CD4-positive, CD25-positive, alpha-beta regulatory T cell (primary cell): ENCODE data around the gene IRX5. TPM values are rescaled to one million over a fixed set of nuclear protein-coding genes. Genes with fewer than 3 reads are reported as not detected.

Experiments
- ATAC-seq, 2 donors: fragments of 150-1000 bp; cut with Tn5 transposase; one replicate each; pipeline ENCODE4 v1.10.0; 2021; ENCODE audit warnings: low read depth in 2 of 2, moderate number of reproducible peaks in 2 of 2, moderate library complexity in 1 of 2
- DNase-seq, 3 donors: peaks; one replicate each; pipeline versions ENCODE4 v3.0.0 to v3.0.0-alpha.2; 2012 to 2022; ENCODE audit warnings: mixed read lengths in 1 of 3
- H3K27ac ChIP-seq: one replicate; pipeline ENCODE4 v1.7.0; 2013; ENCODE audit warnings: mild to moderate bottlenecking, low read length; ENCODE audit not compliant: insufficient read depth, poor library complexity, severe bottlenecking
- H3K27me3 ChIP-seq: one replicate; pipeline ENCODE4 v1.7.0; 2013; ENCODE audit warnings: low read length; ENCODE audit not compliant: control insufficient read depth, insufficient read depth
- H3K36me3 ChIP-seq: one replicate; pipeline ENCODE4 v1.7.0; 2013; ENCODE audit warnings: mild to moderate bottlenecking, low read length, moderate library complexity; ENCODE audit not compliant: control insufficient read depth, insufficient read depth
- H3K4me1 ChIP-seq: 2 replicates; pipeline ENCODE4 v1.7.0; 2013; ENCODE audit warnings: mild to moderate bottlenecking, low read length; ENCODE audit not compliant: insufficient read depth, control insufficient read depth, poor library complexity, severe bottlenecking
- H3K4me3 ChIP-seq: one replicate; pipeline ENCODE4 v1.7.0; 2013; ENCODE audit warnings: low read depth, mild to moderate bottlenecking, low read length, moderate library complexity
- H3K9me3 ChIP-seq, 2 experiments: 1 replicate in 1 of 2; 2 replicates in 1 of 2; pipeline ENCODE4 v1.7.0; 2013; ENCODE audit warnings: low read length in 2 of 2, mild to moderate bottlenecking in 1 of 2, moderate library complexity in 1 of 2; ENCODE audit not compliant: control insufficient read depth in 2 of 2
- H3K27ac Mint-ChIP-seq, 3 donors: one replicate each; pipeline ENCODE4 v1.8.0; 2020 to 2022; ENCODE audit warnings: mild to moderate bottlenecking in 3 of 3, mixed read lengths in 3 of 3, moderate library complexity in 2 of 3
- H3K27me3 Mint-ChIP-seq: one replicate; pipeline ENCODE4 v1.8.0; 2022; ENCODE audit warnings: mild to moderate bottlenecking, mixed read lengths
- H3K36me3 Mint-ChIP-seq: one replicate; pipeline ENCODE4 v1.8.0; 2020; ENCODE audit warnings: mixed read lengths
- H3K4me1 Mint-ChIP-seq, 4 donors: one replicate each; pipeline ENCODE4 v1.8.0; 2020 to 2022; ENCODE audit warnings: mixed read lengths in 4 of 4, mild to moderate bottlenecking in 1 of 4
- H3K4me3 Mint-ChIP-seq, 4 donors: one replicate each; pipeline ENCODE4 v1.8.0; 2020 to 2022; ENCODE audit warnings: mild to moderate bottlenecking in 4 of 4, mixed read lengths in 4 of 4, moderate library complexity in 3 of 4
- H3K9me3 Mint-ChIP-seq, 7 donors: one replicate each; pipeline ENCODE4 v1.8.0; 2020 to 2022; ENCODE audit warnings: mixed read lengths in 7 of 7, mild to moderate bottlenecking in 3 of 7, moderate library complexity in 2 of 7
- polyA plus RNA-seq, 4 donors: library from polyadenylated mRNA; unstranded; fragments of 300-500 nt; fragmentation: Illumina TruSeq; gene quantifications; one replicate each; pipeline ENCODE4 v1.2.3, GENCODE V29; 2021
- total RNA-seq: library from RNA; stranded (reverse); gene quantifications from one replicate; pipeline ENCODE4 v1.2.3, GENCODE V29; 2022

Gene IRX5
- total and polyA plus RNA-seq, 5 donors from 2014 or later, result 0.15 TPM; not detected in 4

GRCh38 chr16:54926166-54926838 is 4.4 kb upstream of the IRX5 start:
- Mint-ChIP-seq H3K27ac (no peak overlapping the region), H3K4me1 (peaks cover 5 to 27% (median 17%) of the 10 kb centered on the region in 4 donors), H3K36me3 (no peaks in the 10 kb centered on the region), H3K27me3 (peaks cover 77% of the 10 kb centered on the region), H3K9me3 (peaks cover 0 to 17% (median 3%) of the 10 kb centered on the region in 7 donors), H3K4me3 (peak overlapping the region in 1 of 4 donors; percentile 85)
- H3K36me3 ChIP-seq, result no peaks in the 10 kb centered on the region
- ATAC-seq, result no peak
- peaks cover 31% of the 10 kb centered on the region for H3K27me3 ChIP-seq
- no peak overlapping the region for H3K4me3 ChIP-seq
- peaks cover 2 to 4% of the 10 kb centered on the region in 2 experiments for H3K9me3 ChIP-seq
- H3K27ac ChIP-seq, result no peak overlapping the region
- peaks cover 28% of the 10 kb centered on the region for H3K4me1 ChIP-seq
- no peak for DNase-seq

- ATAC-seq (no peak), DNase-seq (no peak)
- Histone ChIP-seq H3K27me3 (peaks cover 33% of the 10 kb centered on the region), H3K36me3 (no peaks in the 10 kb centered on the region), H3K9me3 (peaks cover 2 to 4% of the 10 kb centered on the region in 2 experiments), H3K27ac (no peak overlapping the region), H3K4me3 (peak overlapping the region; percentile 59), H3K4me1 (peaks cover 38% of the 10 kb centered on the region)
- H3K9me3 Mint-ChIP-seq, result peaks cover 0 to 17% (median 3%) of the 10 kb centered on the region in 7 donors
- H3K27ac Mint-ChIP-seq, result no peak overlapping the region
- peaks cover 80% of the 10 kb centered on the region for H3K27me3 Mint-ChIP-seq
- H3K36me3 Mint-ChIP-seq, result no peaks in the 10 kb centered on the region
- H3K4me3 Mint-ChIP-seq, result peak overlapping the region; percentile 85 to 95 (median 87)
- H3K4me1 Mint-ChIP-seq, result peaks cover 5 to 33% (median 18%) of the 10 kb centered on the region in 4 donors
These were observed 3.3 kb upstream of the IRX5 start for GRCh38 chr16:54927125-54928015.

- peaks cover 38% of the 10 kb centered on the region for H3K4me1 ChIP-seq
- H3K36me3 ChIP-seq, result no peaks in the 10 kb centered on the region
- H3K4me3 ChIP-seq, result peak overlapping the region; percentile 59
- Mint-ChIP-seq H3K4me3 (peak overlapping the region; percentile 85 to 95 (median 87)), H3K27ac (no peak overlapping the region), H3K4me1 (peaks cover 5 to 35% (median 18%) of the 10 kb centered on the region in 4 donors), H3K9me3 (peaks cover 0 to 17% (median 7%) of the 10 kb centered on the region in 7 donors), H3K27me3 (peaks cover 78% of the 10 kb centered on the region), H3K36me3 (no peaks in the 10 kb centered on the region)
- H3K9me3 ChIP-seq, result peaks cover 2 to 4% of the 10 kb centered on the region in 2 experiments
- ATAC-seq (no peak), DNase-seq (no peak)
- no peak overlapping the region for H3K27ac ChIP-seq
- H3K27me3 ChIP-seq, result peaks cover 33% of the 10 kb centered on the region
These were observed 2.7 kb upstream of the IRX5 start for GRCh38 chr16:54928016-54928356.

GRCh38 chr16:54928411-54929089 is 2.1 kb upstream of the IRX5 start:
- Mint-ChIP-seq H3K27ac (no peak overlapping the region), H3K27me3 (peaks cover 74% of the 10 kb centered on the region), H3K36me3 (no peaks in the 10 kb centered on the region), H3K4me3 (peak overlapping the region; percentile 93 to 96 (median 95)), H3K9me3 (peaks cover 0 to 17% (median 7%) of the 10 kb centered on the region in 7 donors), H3K4me1 (peaks cover 5 to 36% (median 18%) of the 10 kb centered on the region in 4 donors)
- Histone ChIP-seq H3K36me3 (no peaks in the 10 kb centered on the region), H3K4me3 (no peak overlapping the region), H3K9me3 (peaks cover 2 to 4% of the 10 kb centered on the region in 2 experiments), H3K27ac (no peak overlapping the region), H3K4me1 (peaks cover 38% of the 10 kb centered on the region), H3K27me3 (peaks cover 33% of the 10 kb centered on the region)
- DNase-seq (peak in 2 of 3 donors; percentile 33 to 41), ATAC-seq (peak; percentile 26)

GRCh38 chr16:54929090-54930004 is 1.3 kb upstream of the IRX5 start:
- Mint-ChIP-seq H3K4me1 (peaks cover 5 to 40% (median 18%) of the 10 kb centered on the region in 4 donors), H3K27me3 (peaks cover 77% of the 10 kb centered on the region), H3K36me3 (no peaks in the 10 kb centered on the region), H3K27ac (peak overlapping the region in 2 of 3 donors; percentile 43 to 48), H3K9me3 (peaks cover 0 to 17% (median 7%) of the 10 kb centered on the region in 7 donors), H3K4me3 (peak overlapping the region; percentile 93 to 99 (median 96))
- DNase-seq, result peak; percentile 89 to 92 (median 90)
- H3K9me3 ChIP-seq, result peaks cover 2 to 4% of the 10 kb centered on the region in 2 experiments
- no peaks in the 10 kb centered on the region for H3K36me3 ChIP-seq
- no peak overlapping the region for H3K27ac ChIP-seq
- peaks cover 38% of the 10 kb centered on the region for H3K4me1 ChIP-seq
- H3K27me3 ChIP-seq, result peaks cover 37% of the 10 kb centered on the region
- peak overlapping the region; percentile 61 for H3K4me3 ChIP-seq
- peak; percentile 95 to 97 for ATAC-seq

GRCh38 chr16:54930869-54931119 is 129 bp downstream of the IRX5 start:
- no peak overlapping the region for H3K27ac Mint-ChIP-seq
- H3K4me3 Mint-ChIP-seq, result peak overlapping the region; percentile 93 to 99 (median 96)
- H3K4me3 ChIP-seq, result no peak overlapping the region

More at GRCh38 chr16:54930869-54931119, 129 bp downstream of the IRX5 start:
- H3K36me3 ChIP-seq, result no peaks in the 10 kb centered on the region
- H3K9me3 ChIP-seq, result peaks cover 2 to 4% of the 10 kb centered on the region in 2 experiments
- H3K36me3 Mint-ChIP-seq, result no peaks in the 10 kb centered on the region
- H3K4me1 ChIP-seq, result peaks cover 38% of the 10 kb centered on the region
- H3K27me3 Mint-ChIP-seq, result peaks cover 82% of the 10 kb centered on the region
- peaks cover 5 to 41% (median 18%) of the 10 kb centered on the region in 4 donors for H3K4me1 Mint-ChIP-seq
- H3K27ac ChIP-seq, result no peak overlapping the region
- H3K27me3 ChIP-seq, result peaks cover 37% of the 10 kb centered on the region
- H3K9me3 Mint-ChIP-seq, result peaks cover 0 to 20% (median 7%) of the 10 kb centered on the region in 7 donors
- DNase-seq (no peak), ATAC-seq (no peak)
